Measurements from ENCODE around the gene NSMCE4A.
"Not testable (repeated sequence)": the region's sequence is repeated elsewhere in the genome, so short reads cannot be mapped to it uniquely, and the experiment has no call there.

Gene NSMCE4A

DNA sequence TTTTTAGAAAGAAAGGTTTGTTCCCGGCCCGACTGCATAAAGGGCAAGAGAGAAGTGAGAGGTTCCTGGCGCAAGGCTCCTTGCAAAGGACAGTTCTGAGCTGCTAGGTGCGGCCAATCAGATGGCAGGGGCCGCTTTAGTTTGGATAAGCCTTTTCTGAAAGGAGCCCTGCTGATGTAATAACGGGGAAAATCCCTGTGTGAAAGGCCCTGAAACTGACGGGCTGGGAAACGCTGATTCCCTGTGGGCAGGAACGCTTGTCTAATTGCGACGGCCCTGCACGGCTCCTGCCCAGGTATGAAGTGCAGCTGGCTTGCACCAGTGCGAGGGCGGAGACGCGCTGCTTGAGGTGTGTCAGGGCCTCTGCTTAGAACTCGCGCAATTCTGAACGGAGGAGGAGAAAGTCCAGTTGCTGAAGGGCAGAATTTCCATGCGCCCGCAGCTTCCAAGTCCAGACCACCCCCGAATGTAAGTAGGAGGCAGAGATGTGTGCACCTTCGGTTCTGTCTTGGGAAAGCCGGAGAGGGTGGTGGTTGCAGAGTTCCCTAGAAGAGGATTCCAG, 44.5 kb upstream of the NSMCE4A start (continued):
- TF ChIP-seq, protein P1, sequence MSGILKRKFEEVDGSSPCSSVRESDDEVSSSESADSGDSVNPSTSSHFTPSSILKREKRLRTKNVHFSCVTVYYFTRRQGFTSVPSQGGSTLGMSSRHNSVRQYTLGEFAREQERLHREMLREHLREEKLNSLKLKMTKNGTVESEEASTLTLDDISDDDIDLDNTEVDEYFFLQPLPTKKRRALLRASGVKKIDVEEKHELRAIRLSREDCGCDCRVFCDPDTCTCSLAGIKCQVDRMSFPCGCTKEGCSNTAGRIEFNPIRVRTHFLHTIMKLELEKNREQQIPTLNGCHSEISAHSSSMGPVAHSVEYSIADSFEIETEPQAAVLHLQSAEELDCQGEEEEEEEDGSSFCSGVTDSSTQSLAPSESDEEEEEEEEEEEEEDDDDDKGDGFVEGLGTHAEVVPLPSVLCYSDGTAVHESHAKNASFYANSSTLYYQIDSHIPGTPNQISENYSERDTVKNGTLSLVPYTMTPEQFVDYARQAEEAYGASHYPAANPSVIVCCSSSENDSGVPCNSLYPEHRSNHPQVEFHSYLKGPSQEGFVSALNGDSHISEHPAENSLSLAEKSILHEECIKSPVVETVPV (CRISPR knock-in tag; IDR thresholded peaks at IDR 0.05): no peak
- no peak for TF ChIP-seq PPARA (CRISPR knock-in tag; IDR thresholded peaks at IDR 0.05; ENCODE audit: borderline replicate concordance)
- no peak for TF ChIP-seq OSR1 (CRISPR knock-in tag; IDR thresholded peaks at IDR 0.05)

DNA sequence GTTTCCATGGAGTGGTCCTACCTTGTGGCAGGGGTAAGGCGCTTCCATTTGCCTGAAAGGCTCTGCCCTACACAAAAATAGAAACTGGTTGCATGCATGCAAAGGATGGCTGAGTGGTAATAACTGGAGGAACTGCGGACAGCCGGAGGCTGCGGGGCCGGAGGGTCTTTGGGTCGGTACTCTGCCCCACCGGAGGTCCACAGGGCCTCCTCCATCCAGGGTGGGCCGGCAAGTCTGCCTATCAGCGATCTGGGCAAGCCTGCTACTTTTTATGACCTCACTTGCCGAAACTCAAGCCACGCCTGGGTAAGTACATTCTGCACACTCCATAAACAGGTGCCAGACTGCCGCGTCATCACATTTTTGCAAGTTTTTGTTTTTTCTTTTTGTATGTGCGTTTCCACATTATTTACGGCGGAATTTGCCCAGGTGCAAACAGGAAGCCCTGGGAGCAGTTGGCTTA, 44.0 kb upstream of the NSMCE4A start:
- TF ChIP-seq, protein P2, sequence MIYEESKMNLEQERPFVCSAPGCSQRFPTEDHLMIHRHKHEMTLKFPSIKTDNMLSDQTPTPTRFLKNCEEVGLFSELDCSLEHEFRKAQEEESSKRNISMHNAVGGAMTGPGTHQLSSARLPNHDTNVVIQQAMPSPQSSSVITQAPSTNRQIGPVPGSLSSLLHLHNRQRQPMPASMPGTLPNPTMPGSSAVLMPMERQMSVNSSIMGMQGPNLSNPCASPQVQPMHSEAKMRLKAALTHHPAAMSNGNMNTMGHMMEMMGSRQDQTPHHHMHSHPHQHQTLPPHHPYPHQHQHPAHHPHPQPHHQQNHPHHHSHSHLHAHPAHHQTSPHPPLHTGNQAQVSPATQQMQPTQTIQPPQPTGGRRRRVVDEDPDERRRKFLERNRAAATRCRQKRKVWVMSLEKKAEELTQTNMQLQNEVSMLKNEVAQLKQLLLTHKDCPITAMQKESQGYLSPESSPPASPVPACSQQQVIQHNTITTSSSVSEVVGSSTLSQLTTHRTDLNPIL (CRISPR knock-in tag; IDR thresholded peaks at IDR 0.05; ENCODE audit: low read depth): no peak
- TF ChIP-seq, protein P1 (CRISPR knock-in tag; IDR thresholded peaks at IDR 0.05): no peak
- TF ChIP-seq ZNF8 (CRISPR knock-in tag; IDR thresholded peaks at IDR 0.05) (no peak), GLIS3 (CRISPR knock-in tag; IDR thresholded peaks at IDR 0.05) (no peak), BACH2 (CRISPR knock-in tag; IDR thresholded peaks at IDR 0.05; ENCODE audit: borderline replicate concordance) (no peak), ZNF565 (CRISPR knock-in tag; conservative IDR thresholded peaks at IDR 0.05; ENCODE audit: low read depth) (no peak), TCF4 (CRISPR knock-in tag; IDR thresholded peaks at IDR 0.05; ENCODE audit: borderline replicate concordance) (no peak), ZFP30 (CRISPR knock-in tag; IDR thresholded peaks at IDR 0.05) (no peak), ISL1 (CRISPR knock-in tag; IDR thresholded peaks at IDR 0.05) (no peak), PPARA (CRISPR knock-in tag; IDR thresholded peaks at IDR 0.05; ENCODE audit: borderline replicate concordance) (no peak), TOX (CRISPR knock-in tag; IDR thresholded peaks at IDR 0.05; ENCODE audit: borderline replicate concordance) (no peak), CSDC2 (CRISPR knock-in tag; IDR thresholded peaks at IDR 0.05) (no peak), ZFP3 (CRISPR knock-in tag; IDR thresholded peaks at IDR 0.05) (no peak), ESRRG (CRISPR knock-in tag; IDR thresholded peaks at IDR 0.05) (no peak), OSR1 (CRISPR knock-in tag; IDR thresholded peaks at IDR 0.05) (no peak), ZNF70 (CRISPR knock-in tag; IDR thresholded peaks at IDR 0.05) (no peak)
- TF ChIP-seq, protein P3, sequence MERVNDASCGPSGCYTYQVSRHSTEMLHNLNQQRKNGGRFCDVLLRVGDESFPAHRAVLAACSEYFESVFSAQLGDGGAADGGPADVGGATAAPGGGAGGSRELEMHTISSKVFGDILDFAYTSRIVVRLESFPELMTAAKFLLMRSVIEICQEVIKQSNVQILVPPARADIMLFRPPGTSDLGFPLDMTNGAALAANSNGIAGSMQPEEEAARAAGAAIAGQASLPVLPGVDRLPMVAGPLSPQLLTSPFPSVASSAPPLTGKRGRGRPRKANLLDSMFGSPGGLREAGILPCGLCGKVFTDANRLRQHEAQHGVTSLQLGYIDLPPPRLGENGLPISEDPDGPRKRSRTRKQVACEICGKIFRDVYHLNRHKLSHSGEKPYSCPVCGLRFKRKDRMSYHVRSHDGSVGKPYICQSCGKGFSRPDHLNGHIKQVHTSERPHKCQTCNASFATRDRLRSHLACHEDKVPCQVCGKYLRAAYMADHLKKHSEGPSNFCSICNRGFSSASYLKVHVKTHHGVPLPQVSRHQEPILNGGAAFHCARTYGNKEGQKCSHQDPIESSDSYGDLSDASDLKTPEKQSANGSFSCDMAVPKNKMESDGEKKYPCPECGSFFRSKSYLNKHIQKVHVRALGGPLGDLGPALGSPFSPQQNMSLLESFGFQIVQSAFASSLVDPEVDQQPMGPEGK (CRISPR knock-in tag; IDR thresholded peaks at IDR 0.05; ENCODE audit: borderline replicate concordance): no peak
- TF ChIP-seq, protein P4, sequence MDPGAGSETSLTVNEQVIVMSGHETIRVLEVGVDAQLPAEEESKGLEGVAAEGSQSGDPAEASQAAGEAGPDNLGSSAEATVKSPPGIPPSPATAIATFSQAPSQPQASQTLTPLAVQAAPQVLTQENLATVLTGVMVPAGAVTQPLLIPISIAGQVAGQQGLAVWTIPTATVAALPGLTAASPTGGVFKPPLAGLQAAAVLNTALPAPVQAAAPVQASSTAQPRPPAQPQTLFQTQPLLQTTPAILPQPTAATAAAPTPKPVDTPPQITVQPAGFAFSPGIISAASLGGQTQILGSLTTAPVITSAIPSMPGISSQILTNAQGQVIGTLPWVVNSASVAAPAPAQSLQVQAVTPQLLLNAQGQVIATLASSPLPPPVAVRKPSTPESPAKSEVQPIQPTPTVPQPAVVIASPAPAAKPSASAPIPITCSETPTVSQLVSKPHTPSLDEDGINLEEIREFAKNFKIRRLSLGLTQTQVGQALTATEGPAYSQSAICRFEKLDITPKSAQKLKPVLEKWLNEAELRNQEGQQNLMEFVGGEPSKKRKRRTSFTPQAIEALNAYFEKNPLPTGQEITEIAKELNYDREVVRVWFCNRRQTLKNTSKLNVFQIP (CRISPR knock-in tag; IDR thresholded peaks at IDR 0.05; ENCODE audit: borderline replicate concordance, low read depth): no peak
- TF ChIP-seq, protein P5, sequence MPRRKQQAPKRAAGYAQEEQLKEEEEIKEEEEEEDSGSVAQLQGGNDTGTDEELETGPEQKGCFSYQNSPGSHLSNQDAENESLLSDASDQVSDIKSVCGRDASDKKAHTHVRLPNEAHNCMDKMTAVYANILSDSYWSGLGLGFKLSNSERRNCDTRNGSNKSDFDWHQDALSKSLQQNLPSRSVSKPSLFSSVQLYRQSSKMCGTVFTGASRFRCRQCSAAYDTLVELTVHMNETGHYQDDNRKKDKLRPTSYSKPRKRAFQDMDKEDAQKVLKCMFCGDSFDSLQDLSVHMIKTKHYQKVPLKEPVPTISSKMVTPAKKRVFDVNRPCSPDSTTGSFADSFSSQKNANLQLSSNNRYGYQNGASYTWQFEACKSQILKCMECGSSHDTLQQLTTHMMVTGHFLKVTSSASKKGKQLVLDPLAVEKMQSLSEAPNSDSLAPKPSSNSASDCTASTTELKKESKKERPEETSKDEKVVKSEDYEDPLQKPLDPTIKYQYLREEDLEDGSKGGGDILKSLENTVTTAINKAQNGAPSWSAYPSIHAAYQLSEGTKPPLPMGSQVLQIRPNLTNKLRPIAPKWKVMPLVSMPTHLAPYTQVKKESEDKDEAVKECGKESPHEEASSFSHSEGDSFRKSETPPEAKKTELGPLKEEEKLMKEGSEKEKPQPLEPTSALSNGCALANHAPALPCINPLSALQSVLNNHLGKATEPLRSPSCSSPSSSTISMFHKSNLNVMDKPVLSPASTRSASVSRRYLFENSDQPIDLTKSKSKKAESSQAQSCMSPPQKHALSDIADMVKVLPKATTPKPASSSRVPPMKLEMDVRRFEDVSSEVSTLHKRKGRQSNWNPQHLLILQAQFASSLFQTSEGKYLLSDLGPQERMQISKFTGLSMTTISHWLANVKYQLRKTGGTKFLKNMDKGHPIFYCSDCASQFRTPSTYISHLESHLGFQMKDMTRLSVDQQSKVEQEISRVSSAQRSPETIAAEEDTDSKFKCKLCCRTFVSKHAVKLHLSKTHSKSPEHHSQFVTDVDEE (CRISPR knock-in tag; IDR thresholded peaks at IDR 0.05): no peak
- no peak for ATAC-seq

DNA sequence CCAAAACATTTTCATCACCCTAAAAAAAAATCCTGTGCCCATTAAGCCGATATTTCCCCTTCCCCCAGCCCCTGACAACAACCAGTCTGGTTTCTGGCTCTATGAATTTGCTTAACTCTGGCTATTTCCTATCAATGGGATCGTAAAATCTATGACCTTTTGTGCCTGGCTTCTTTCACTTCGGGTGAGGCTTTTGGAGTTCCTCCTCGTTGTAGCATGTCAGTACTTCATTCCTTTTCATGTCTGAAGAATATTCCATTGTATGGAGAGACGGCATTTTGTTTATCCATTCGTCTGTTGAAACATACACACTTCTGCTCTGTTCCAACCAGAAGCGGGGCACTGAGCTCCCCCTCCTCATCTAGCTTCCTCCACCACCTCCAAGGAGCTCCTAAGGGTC, 43.5 kb upstream of the NSMCE4A start:
- no peak for ATAC-seq
- TF ChIP-seq ZNF565 (CRISPR knock-in tag; conservative IDR thresholded peaks at IDR 0.05; ENCODE audit: low read depth): no peak
- no peak for TF ChIP-seq ZC3H10 (CRISPR knock-in tag; IDR thresholded peaks at IDR 0.05)
- no peak for TF ChIP-seq GLIS3 (CRISPR knock-in tag; IDR thresholded peaks at IDR 0.05)
- TF ChIP-seq, protein P2 (CRISPR knock-in tag; IDR thresholded peaks at IDR 0.05; ENCODE audit: low read depth): no peak
- TF ChIP-seq TOX (CRISPR knock-in tag; IDR thresholded peaks at IDR 0.05; ENCODE audit: borderline replicate concordance): no peak
- TF ChIP-seq, protein P1 (CRISPR knock-in tag; IDR thresholded peaks at IDR 0.05): no peak

DNA sequence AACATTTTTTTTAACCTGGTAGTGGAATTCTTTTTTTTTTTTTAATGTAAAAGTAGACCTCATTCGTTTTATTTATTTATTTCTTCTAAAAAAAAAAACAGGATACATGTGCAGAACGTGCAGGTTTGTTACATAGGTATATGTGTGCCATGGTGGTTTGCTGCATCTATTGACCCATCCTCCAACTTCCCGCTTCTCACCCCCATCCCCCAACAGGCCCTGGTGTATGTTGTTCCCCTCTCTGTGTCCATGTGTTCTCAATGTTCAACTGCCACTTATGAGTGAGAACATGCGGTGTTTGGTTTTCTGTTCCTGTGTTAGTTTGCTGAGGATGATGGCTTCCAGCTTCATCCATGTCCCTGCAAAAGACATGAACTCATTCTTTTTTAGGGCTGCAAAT, 42.9 kb upstream of the NSMCE4A start:
- not testable (repeated sequence) for ATAC-seq
